A549 (cell line): ENCODE measurements around the gene GOLGA2.

ENCODE experiments used
- BHLHE40 ChIP-seq: IDR thresholded peaks from 2 replicates; pipeline ENCODE4 v1.6.1; 2012; ENCODE audit warnings: low read depth, low read length, inconsistent platforms
- CEBPB ChIP-seq, 2 experiments: fragments of >200 bp in 1 of 2; sonication (Bioruptor Twin) in 1 of 2; formaldehyde crosslinking in 1 of 2; IDR thresholded peaks; 2 replicates each; pipeline ENCODE4 v1.6.1; 2012 to 2016
- CTCF ChIP-seq: fragments of >200 bp; sonication (Bioruptor Twin); formaldehyde crosslinking; IDR thresholded peaks from 3 replicates; pipeline ENCODE4 v1.5.1; 2016
- GATA3 ChIP-seq: IDR thresholded peaks from 2 replicates; pipeline ENCODE4 v1.6.1; 2012; ENCODE audit warnings: borderline replicate concordance
- HOXA7 ChIP-seq: fragments of 250-450 bp; sonication (Bioruptor Pico); IDR thresholded peaks from 2 replicates; pipeline ENCODE4 v1.5.0; 2020; ENCODE audit warnings: mild to moderate bottlenecking, moderate library complexity
- MAFK ChIP-seq: fragments of 450-650 bp; IDR thresholded peaks from 2 replicates; pipeline ENCODE4 v1.6.1; 2014; ENCODE audit not compliant: partially characterized antibody
- MAZ ChIP-seq: fragments of 150-350 bp; IDR thresholded peaks from 2 replicates; pipeline ENCODE4 v1.6.1; 2014; ENCODE audit warnings: antibody characterized with exemption, low read depth, low read length, borderline replicate concordance
- POLR2A ChIP-seq: IDR thresholded peaks from 2 replicates; pipeline ENCODE4 v1.6.1; 2012; ENCODE audit warnings: mild to moderate bottlenecking, low read length
- TF ChIP-seq, protein P1 (sequence below): fragments of >200 bp; sonication (Bioruptor Twin); formaldehyde crosslinking; IDR thresholded peaks from 3 replicates; pipeline ENCODE4 v1.6.1; 2016

GRCh38 chr9:128225770-128226411, 49.9 kb downstream of the GOLGA2 start:
- TF ChIP-seq MAZ (no peak), CEBPB (IDR thresholded peaks at IDR 0.05) (no peak), POLR2A (no peak), CTCF (no peak), GATA3 (no peak), HOXA7 (CRISPR knock-in tag) (no peak), MAFK (no peak), BHLHE40 (no peak)
- TF ChIP-seq, protein P1, sequence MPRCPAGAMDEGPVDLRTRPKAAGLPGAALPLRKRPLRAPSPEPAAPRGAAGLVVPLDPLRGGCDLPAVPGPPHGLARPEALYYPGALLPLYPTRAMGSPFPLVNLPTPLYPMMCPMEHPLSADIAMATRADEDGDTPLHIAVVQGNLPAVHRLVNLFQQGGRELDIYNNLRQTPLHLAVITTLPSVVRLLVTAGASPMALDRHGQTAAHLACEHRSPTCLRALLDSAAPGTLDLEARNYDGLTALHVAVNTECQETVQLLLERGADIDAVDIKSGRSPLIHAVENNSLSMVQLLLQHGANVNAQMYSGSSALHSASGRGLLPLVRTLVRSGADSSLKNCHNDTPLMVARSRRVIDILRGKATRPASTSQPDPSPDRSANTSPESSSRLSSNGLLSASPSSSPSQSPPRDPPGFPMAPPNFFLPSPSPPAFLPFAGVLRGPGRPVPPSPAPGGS = no peak
